Thoracic aorta (tissue), 2 donors: ENCODE measurements around the gene PEF1. TPM values are rescaled to one million over a fixed set of nuclear protein-coding genes. Genes with fewer than 3 reads are reported as not detected.
A peak's percentile ranks its signal among the peaks of the same experiment; 100 is the strongest.

ENCODE experiments used
- ATAC-seq: fragments of 150-250 bp; one replicate; pipeline ENCODE4 v1.8.0; 2017; ENCODE audit warnings: low read depth; ENCODE audit not compliant: insufficient number of reproducible peaks, low FRiP score
- DNase-seq: peaks from one replicate; pipeline ENCODE4 v3.0.0-alpha.2; 2020; ENCODE audit warnings: low spot score
- H3K27ac ChIP-seq, 2 donors: fragments of 200-600 bp; sonication (generic); 1 replicate in 1 of 2; 2 replicates in 1 of 2; pipeline ENCODE4 v1.5.1; 2016; ENCODE audit warnings: mild to moderate bottlenecking in 2 of 2, moderate library complexity in 2 of 2
- H3K27me3 ChIP-seq: fragments of 200-600 bp; sonication (generic); replicated peaks from 2 replicates; pipeline ENCODE4 v1.6.0; 2016; ENCODE audit warnings: mild to moderate bottlenecking; ENCODE audit not compliant: insufficient read depth
- H3K36me3 ChIP-seq: fragments of 200-600 bp; sonication (generic); one replicate; pipeline ENCODE4 v1.5.1; 2016
- H3K4me1 ChIP-seq, 2 donors: fragments of 200-600 bp; sonication (generic); 1 replicate in 1 of 2; 2 replicates in 1 of 2; pipeline versions ENCODE4 v1.5.1 to v1.6.0; 2016; ENCODE audit warnings: low read depth in 2 of 2, mild to moderate bottlenecking in 1 of 2; ENCODE audit not compliant: control insufficient read depth in 1 of 2
- H3K4me3 ChIP-seq: fragments of 200-600 bp; sonication (generic); 2 replicates; pipeline ENCODE4 v1.5.1; 2016; ENCODE audit warnings: mild to moderate bottlenecking
- H3K9me3 ChIP-seq: fragments of 200-600 bp; sonication (generic); 2 replicates; pipeline ENCODE4 v1.5.1; 2016
- total RNA-seq, 2 donors: library from RNA; depleted of rRNA; stranded (reverse); fragments of >200 nt; gene quantifications; one replicate each; pipeline versions ENCODE4 v1.1.0 to v1.2.3, GENCODE V29; 2016
- TF ChIP-seq, protein P1 (sequence below): fragments of 200-600 bp; sonication (generic); IDR thresholded peaks from one replicate; pipeline ENCODE4 v1.5.1; 2019; ENCODE audit warnings: antibody characterized with exemption

The PEF1 gene
- total RNA-seq, 2 donors from 2014 or later = 69.2 to 99.5 TPM

DNA sequence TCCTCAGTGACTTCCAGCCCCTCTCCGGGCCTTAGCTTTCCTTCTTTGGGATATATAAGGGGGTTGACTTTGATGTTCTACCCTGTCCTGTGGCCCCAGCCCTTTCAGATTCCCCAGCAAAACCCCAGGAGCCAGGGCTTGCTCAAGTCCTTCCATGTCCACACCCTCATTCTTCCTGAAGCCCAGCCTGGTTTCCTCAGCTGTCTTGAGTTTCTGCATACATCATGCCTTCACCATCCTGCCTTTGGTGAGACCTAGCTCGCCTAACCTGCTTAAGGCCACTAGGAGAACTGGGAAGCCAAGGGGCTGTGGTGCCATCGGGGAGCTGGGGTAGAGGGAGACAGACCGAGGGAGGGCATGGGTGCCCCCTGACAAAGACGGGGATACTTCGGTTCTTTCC is 17.2 kb upstream of the PEF1 start:
- H3K4me3 ChIP-seq = no peak overlapping the region
- H3K36me3 ChIP-seq = peaks cover 34% of the 10 kb centered on the region
- ATAC-seq = no peak
- no peaks in the 10 kb centered on the region for H3K27me3 ChIP-seq
- no peak for DNase-seq
- H3K4me1 ChIP-seq = peaks cover 0 to 30% of the 10 kb centered on the region in 2 donors
- no peaks in the 10 kb centered on the region for H3K9me3 ChIP-seq
- TF ChIP-seq, protein P1, sequence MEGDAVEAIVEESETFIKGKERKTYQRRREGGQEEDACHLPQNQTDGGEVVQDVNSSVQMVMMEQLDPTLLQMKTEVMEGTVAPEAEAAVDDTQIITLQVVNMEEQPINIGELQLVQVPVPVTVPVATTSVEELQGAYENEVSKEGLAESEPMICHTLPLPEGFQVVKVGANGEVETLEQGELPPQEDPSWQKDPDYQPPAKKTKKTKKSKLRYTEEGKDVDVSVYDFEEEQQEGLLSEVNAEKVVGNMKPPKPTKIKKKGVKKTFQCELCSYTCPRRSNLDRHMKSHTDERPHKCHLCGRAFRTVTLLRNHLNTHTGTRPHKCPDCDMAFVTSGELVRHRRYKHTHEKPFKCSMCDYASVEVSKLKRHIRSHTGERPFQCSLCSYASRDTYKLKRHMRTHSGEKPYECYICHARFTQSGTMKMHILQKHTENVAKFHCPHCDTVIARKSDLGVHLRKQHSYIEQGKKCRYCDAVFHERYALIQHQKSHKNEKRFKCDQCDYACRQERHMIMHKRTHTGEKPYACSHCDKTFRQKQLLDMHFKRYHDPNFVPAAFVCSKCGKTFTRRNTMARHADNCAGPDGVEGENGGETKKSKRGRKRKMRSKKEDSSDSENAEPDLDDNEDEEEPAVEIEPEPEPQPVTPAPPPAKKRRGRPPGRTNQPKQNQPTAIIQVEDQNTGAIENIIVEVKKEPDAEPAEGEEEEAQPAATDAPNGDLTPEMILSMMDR = no peak
- no peak overlapping the region for H3K27ac ChIP-seq

DNA sequence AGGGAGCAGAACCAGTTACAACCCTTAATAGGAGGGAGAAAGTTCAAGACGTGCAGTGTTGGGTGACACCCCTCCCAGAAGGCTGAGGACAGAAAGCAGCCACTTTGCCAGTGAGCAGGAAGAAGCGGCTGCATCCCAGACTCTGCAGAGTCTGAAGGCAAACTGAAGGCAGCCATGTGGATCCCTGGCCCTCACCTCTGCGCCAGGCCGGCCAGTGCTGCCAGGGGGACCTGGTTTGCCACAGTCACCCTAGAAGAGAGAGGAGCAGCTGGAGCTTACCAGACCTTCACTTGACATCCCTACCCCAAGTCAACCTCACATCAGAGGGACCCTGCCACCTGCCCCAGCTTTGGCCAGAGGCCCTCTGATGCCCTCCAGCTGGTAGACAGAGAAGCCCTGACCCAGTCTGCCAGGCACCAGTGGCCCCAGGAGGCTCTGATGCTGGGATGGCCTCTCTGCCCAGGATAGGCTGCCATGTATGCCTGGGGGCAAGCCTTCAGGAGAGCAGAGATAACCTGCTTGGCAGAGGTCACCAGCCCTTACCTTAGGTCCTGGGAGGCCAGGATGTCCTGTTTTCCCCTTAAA is 16.3 kb upstream of the PEF1 start:
- Histone ChIP-seq H3K36me3 (peaks cover 38% of the 10 kb centered on the region), H3K27ac (no peak overlapping the region), H3K4me3 (no peak overlapping the region), H3K27me3 (no peaks in the 10 kb centered on the region), H3K4me1 (peaks cover 0 to 21% of the 10 kb centered on the region in 2 donors), H3K9me3 (no peaks in the 10 kb centered on the region)
- ATAC-seq (no peak), DNase-seq (no peak)
- TF ChIP-seq, protein P1 = no peak

DNA sequence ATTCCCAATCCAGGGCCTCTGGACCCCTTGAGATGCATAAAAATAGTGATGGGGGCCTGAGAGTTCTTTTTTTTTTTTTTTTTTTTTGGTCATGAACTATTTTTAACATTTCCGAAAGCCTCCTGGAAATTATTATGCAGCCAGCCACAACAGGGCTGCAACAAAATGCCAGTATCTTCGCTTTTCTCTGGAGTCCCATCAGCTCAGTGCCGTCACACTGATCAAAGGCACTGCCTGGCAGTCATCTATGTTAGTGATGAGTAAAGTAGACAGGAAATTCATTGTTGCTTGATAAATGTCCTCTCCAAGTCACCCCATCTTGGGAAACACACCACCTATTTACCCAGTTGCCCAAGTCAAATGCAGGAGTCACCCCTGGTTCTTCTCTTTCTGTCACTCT is 15.2 kb upstream of the PEF1 start:
- no peak for DNase-seq
- no peak for ATAC-seq
- peaks cover 38% of the 10 kb centered on the region for H3K36me3 ChIP-seq
- TF ChIP-seq, protein P1 = no peak
- H3K27me3 ChIP-seq = no peaks in the 10 kb centered on the region
- H3K4me1 ChIP-seq = peaks cover 0 to 21% of the 10 kb centered on the region in 2 donors
- no peak overlapping the region for H3K4me3 ChIP-seq
- H3K9me3 ChIP-seq = no peaks in the 10 kb centered on the region
- peak overlapping the region in 1 of 2 donors; percentile 28 for H3K27ac ChIP-seq

DNA sequence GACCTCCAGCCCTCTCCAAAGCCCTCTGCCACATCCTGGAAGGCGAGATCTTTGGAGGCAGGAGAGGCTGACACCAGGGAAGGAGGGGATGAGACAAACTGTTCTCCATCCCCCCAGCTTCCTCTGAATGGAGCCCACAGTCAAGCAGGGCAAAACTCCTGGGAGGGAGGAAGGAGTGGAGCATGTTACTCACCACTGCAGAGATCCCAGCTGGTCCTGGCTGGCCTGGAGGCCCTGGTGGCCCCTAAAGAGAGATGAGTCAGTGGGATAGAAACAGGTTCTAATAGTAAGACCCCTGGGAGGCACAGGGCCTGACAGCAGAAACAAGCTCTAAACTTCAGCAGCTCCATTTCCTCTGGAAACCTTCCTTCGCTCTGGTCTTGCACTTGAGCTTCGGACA is 14.0 kb upstream of the PEF1 start:
- no peak for DNase-seq

DNA sequence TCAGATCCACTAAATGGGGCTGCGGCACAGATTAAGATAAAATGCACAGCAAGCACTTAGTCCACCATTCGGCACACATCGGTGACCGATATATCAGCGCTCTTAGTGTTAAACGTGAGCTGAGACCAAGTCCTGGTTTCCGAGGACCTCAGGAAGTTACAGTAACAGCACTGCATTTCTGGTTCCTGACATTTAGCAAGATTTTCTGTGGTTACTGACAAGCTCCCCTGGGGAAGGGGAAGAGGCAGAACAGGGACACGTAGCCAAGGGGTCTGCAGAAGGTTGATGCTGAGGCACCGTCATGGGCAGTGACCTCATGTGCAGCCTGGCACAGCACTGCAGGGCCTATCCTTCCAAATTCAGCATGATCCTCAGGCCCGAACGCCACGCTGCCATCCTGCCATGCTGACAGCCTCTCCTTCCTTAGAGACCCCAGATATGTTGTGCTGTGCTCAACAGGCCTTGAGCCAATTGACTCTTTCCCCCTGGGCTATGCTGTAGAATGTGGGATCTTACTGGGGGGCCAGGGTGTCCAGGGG is 13.4 kb upstream of the PEF1 start:
- DNase-seq = no peak
- TF ChIP-seq, protein P1 = no peak
- Histone ChIP-seq H3K27ac (no peak overlapping the region), H3K9me3 (no peaks in the 10 kb centered on the region), H3K4me3 (no peak overlapping the region), H3K36me3 (peaks cover 52% of the 10 kb centered on the region), H3K27me3 (no peaks in the 10 kb centered on the region), H3K4me1 (peaks cover 0 to 21% of the 10 kb centered on the region in 2 donors)
- ATAC-seq = no peak

More for the DNA sequence above, 14.0 kb upstream of the PEF1 start:
- TF ChIP-seq, protein P1 = no peak
- Histone ChIP-seq H3K36me3 (peaks cover 45% of the 10 kb centered on the region), H3K4me3 (no peak overlapping the region), H3K27ac (no peak overlapping the region), H3K9me3 (no peaks in the 10 kb centered on the region), H3K4me1 (peaks cover 0 to 21% of the 10 kb centered on the region in 2 donors), H3K27me3 (no peaks in the 10 kb centered on the region)
- ATAC-seq = no peak
